ENCODE data around the gene KCNJ6.

GRCh38 chr21:37695111-37695510 is 221.1 kb downstream of the KCNJ6 start:
- no peak for TF ChIP-seq POLR2A (IDR thresholded peaks at IDR 0.05; ENCODE audit: low read length)
- TF ChIP-seq GATA1 (IDR thresholded peaks at IDR 0.05; ENCODE audit: low read depth, low read length) = no peak

All from erythroblast (primary cell).